Upper lobe of right lung (tissue), 1 donor: Measurements from ENCODE around the gene ARHGAP5. TPM values are rescaled to one million over a fixed set of nuclear protein-coding genes. Genes with fewer than 3 reads are reported as not detected.
A peak's percentile ranks its signal among the peaks of the same experiment; 100 is the strongest.

Experiments used
- ATAC-seq: fragments of 200-7000 bp; cut with Tn5 transposase; one replicate; pipeline ENCODE4 v1.9.1; 2020; ENCODE audit warnings: mild to moderate bottlenecking, moderate library complexity
- DNase-seq: peaks from one replicate; pipeline ENCODE4 v3.0.0-alpha.2; 2020
- H3K27ac ChIP-seq: fragments of 200-600 bp; one replicate; pipeline ENCODE4 v1.8.0; 2022
- H3K27me3 ChIP-seq: fragments of 200-600 bp; one replicate; pipeline ENCODE4 v1.8.0; 2022; ENCODE audit warnings: mild to moderate bottlenecking
- H3K36me3 ChIP-seq: fragments of 200-600 bp; one replicate; pipeline ENCODE4 v1.8.0; 2022
- H3K4me1 ChIP-seq: fragments of 200-600 bp; one replicate; pipeline ENCODE4 v1.8.0; 2022
- H3K4me3 ChIP-seq: fragments of 200-600 bp; one replicate; pipeline ENCODE4 v1.8.0; 2022; ENCODE audit warnings: mild to moderate bottlenecking
- H3K9me3 ChIP-seq: fragments of 200-600 bp; one replicate; pipeline ENCODE4 v1.8.0; 2022
- CTCF ChIP-seq: fragments of 200-600 bp; IDR thresholded peaks from one replicate; pipeline ENCODE4 v1.8.0; 2022; ENCODE audit warnings: antibody characterized with exemption
- intact Hi-C: fragments of 100-400 bp; cut with DNase I; formaldehyde crosslinking; loops from one replicate; pipeline ENCODE4 v1.11.0; 2022
- total RNA-seq: library from RNA; stranded (reverse); fragmentation: NEBNext Ultra II Directional; extraction: Animal tissue kit (Norgen Biotek cat#: 25700); gene quantifications from one replicate; pipeline ENCODE4 v1.2.1, GENCODE V29; 2021
- donor health status: DM: no; HTN: yes; CAD: no; lungs with severe emphysema.

The ARHGAP5 gene
- total RNA-seq, 1 donor from 2014 or later, result 111 TPM

- no peaks in the 10 kb centered on the region for H3K9me3 ChIP-seq
- H3K4me3 ChIP-seq, result no peak overlapping the region
- no peaks in the 10 kb centered on the region for H3K27me3 ChIP-seq
- no peak for TF ChIP-seq CTCF
- intact Hi-C loops, result no loop called here
- peaks cover 9% of the 10 kb centered on the region for H3K4me1 ChIP-seq
- ATAC-seq (no peak), DNase-seq (no peak)
- H3K27ac ChIP-seq, result no peak overlapping the region
- no peaks in the 10 kb centered on the region for H3K36me3 ChIP-seq
Observed at GRCh38 chr14:32085182-32085844, 8.2 kb downstream of the ARHGAP5 start.

- H3K27ac ChIP-seq, result no peak overlapping the region
- H3K36me3 ChIP-seq, result no peaks in the 10 kb centered on the region
- TF ChIP-seq CTCF, result no peak
- peaks cover 9% of the 10 kb centered on the region for H3K4me1 ChIP-seq
- H3K4me3 ChIP-seq, result no peak overlapping the region
- DNase-seq (no peak), ATAC-seq (no peak)
- no peaks in the 10 kb centered on the region for H3K9me3 ChIP-seq
- intact Hi-C loops, result no loop called here
- H3K27me3 ChIP-seq, result no peaks in the 10 kb centered on the region
Observed at GRCh38 chr14:32085845-32086383, 8.8 kb downstream of the ARHGAP5 start.

- DNase-seq (no peak), ATAC-seq (peak; percentile 41)
- Histone ChIP-seq H3K27ac (no peak overlapping the region), H3K9me3 (no peaks in the 10 kb centered on the region), H3K36me3 (no peaks in the 10 kb centered on the region), H3K27me3 (no peaks in the 10 kb centered on the region), H3K4me1 (peaks cover 9% of the 10 kb centered on the region), H3K4me3 (no peak overlapping the region)
- TF ChIP-seq CTCF, result no peak
- intact Hi-C loops, result no loop called here
Observed at GRCh38 chr14:32087173-32087861, 10.2 kb downstream of the ARHGAP5 start.

GRCh38 chr14:32087907-32088306 lies 10.8 kb downstream of the ARHGAP5 start:
- no peak overlapping the region for H3K27ac ChIP-seq
- TF ChIP-seq CTCF, result no peak
- no peak for ATAC-seq
- H3K4me1 ChIP-seq, result peaks cover 9% of the 10 kb centered on the region
- H3K27me3 ChIP-seq, result no peaks in the 10 kb centered on the region
- peaks cover 4% of the 10 kb centered on the region for H3K36me3 ChIP-seq
- no peaks in the 10 kb centered on the region for H3K9me3 ChIP-seq
- intact Hi-C loops, result no loop called here
- no peak overlapping the region for H3K4me3 ChIP-seq
- no peak for DNase-seq

- TF ChIP-seq CTCF, result no peak
- Histone ChIP-seq H3K36me3 (peaks cover 12% of the 10 kb centered on the region), H3K4me1 (peaks cover 5% of the 10 kb centered on the region), H3K4me3 (no peak overlapping the region), H3K27ac (no peak overlapping the region), H3K27me3 (no peaks in the 10 kb centered on the region), H3K9me3 (no peaks in the 10 kb centered on the region)
- intact Hi-C loops, result no loop called here
- DNase-seq (no peak), ATAC-seq (no peak)
Observed at GRCh38 chr14:32090686-32091085, 13.6 kb downstream of the ARHGAP5 start.
